KMS-11 (cell line): ENCODE measurements around the gene RBM44.

Experiments
- H2AFZ ChIP-seq: fragments of 200-600 bp; sonication (generic); 2 replicates; pipeline ENCODE4 v1.6.1; 2016; ENCODE audit warnings: antibody characterized with exemption, mixed run types, low read depth
- H3K27ac ChIP-seq: fragments of 200-600 bp; sonication (generic); 2 replicates; pipeline ENCODE4 v1.6.1; 2016; ENCODE audit warnings: mild to moderate bottlenecking, mixed run types
- H3K27me3 ChIP-seq: fragments of 200-600 bp; sonication (generic); 2 replicates; pipeline ENCODE4 v1.6.1; 2017; ENCODE audit warnings: mild to moderate bottlenecking, low read depth, mixed run types, moderate library complexity; ENCODE audit not compliant: insufficient read depth
- H3K36me3 ChIP-seq: fragments of 200-600 bp; sonication (generic); 2 replicates; pipeline ENCODE4 v1.6.1; 2017; ENCODE audit warnings: mild to moderate bottlenecking, mixed run types; ENCODE audit not compliant: insufficient read depth
- H3K4me1 ChIP-seq: fragments of 200-600 bp; sonication (generic); 2 replicates; pipeline ENCODE4 v1.6.1; 2016; ENCODE audit warnings: mild to moderate bottlenecking, low read depth, mixed run types; ENCODE audit not compliant: poor library complexity, severe bottlenecking
- H3K4me2 ChIP-seq: fragments of 200-600 bp; sonication (generic); 2 replicates; pipeline ENCODE4 v1.7.0; 2016; ENCODE audit warnings: mild to moderate bottlenecking, mixed run types
- H3K4me3 ChIP-seq: fragments of 200-600 bp; sonication (generic); IDR thresholded peaks from 2 replicates; pipeline ENCODE4 v1.6.1; 2017; ENCODE audit warnings: low read depth, low read length, mixed read lengths; ENCODE audit not compliant: insufficient read depth
- H3K79me2 ChIP-seq: fragments of 200-600 bp; sonication (generic); 2 replicates; pipeline ENCODE4 v1.6.1; 2016; ENCODE audit warnings: low read depth, mixed run types; ENCODE audit not compliant: insufficient read depth
- H3K9ac ChIP-seq: fragments of 200-600 bp; sonication (generic); 2 replicates; pipeline ENCODE4 v1.6.1; 2016; ENCODE audit warnings: mild to moderate bottlenecking, mixed run types
- H4K20me1 ChIP-seq: fragments of 200-600 bp; sonication (generic); 2 replicates; pipeline ENCODE4 v1.6.1; 2016; ENCODE audit warnings: mild to moderate bottlenecking, mixed run types; ENCODE audit not compliant: insufficient read depth
- CTCF ChIP-seq: fragments of 200-600 bp; sonication (generic); conservative IDR thresholded peaks from 2 replicates; pipeline ENCODE4 v1.6.1; 2017; ENCODE audit warnings: low read depth, mild to moderate bottlenecking, antibody characterized with exemption, low read length, moderate library complexity, mixed read lengths

Gene RBM44

GRCh38 chr2:237818066-237818473 is 19.5 kb downstream of the RBM44 start:
- Histone ChIP-seq H3K27me3 (no peaks in the 10 kb centered on the region), H4K20me1 (no peaks in the 10 kb centered on the region), H3K4me3 (no peak overlapping the region), H3K4me1 (no peaks in the 10 kb centered on the region), H3K4me2 (no peak overlapping the region), H3K27ac (no peak overlapping the region), H3K9ac (no peak overlapping the region), H3K79me2 (no peaks in the 10 kb centered on the region), H2AFZ (no peak overlapping the region), H3K36me3 (no peaks in the 10 kb centered on the region)
- TF ChIP-seq CTCF = no peak

- Histone ChIP-seq H3K79me2 (no peaks in the 10 kb centered on the region), H3K4me1 (no peaks in the 10 kb centered on the region), H2AFZ (no peak overlapping the region), H3K4me2 (no peak overlapping the region), H3K27ac (no peak overlapping the region), H4K20me1 (no peaks in the 10 kb centered on the region), H3K4me3 (no peak overlapping the region), H3K27me3 (no peaks in the 10 kb centered on the region), H3K36me3 (no peaks in the 10 kb centered on the region), H3K9ac (no peak overlapping the region)
- no peak for TF ChIP-seq CTCF
Observed at GRCh38 chr2:237819231-237819630, 20.7 kb downstream of the RBM44 start.

- Histone ChIP-seq H3K27me3 (no peaks in the 10 kb centered on the region), H3K9ac (no peak overlapping the region), H3K4me1 (no peaks in the 10 kb centered on the region), H2AFZ (no peak overlapping the region), H3K4me2 (no peak overlapping the region), H3K79me2 (no peaks in the 10 kb centered on the region), H3K27ac (no peak overlapping the region), H4K20me1 (no peaks in the 10 kb centered on the region), H3K36me3 (no peaks in the 10 kb centered on the region), H3K4me3 (no peak overlapping the region)
- no peak for TF ChIP-seq CTCF
Observed at GRCh38 chr2:237820421-237820820, 21.8 kb downstream of the RBM44 start.

GRCh38 chr2:237823544-237823943 is 25.0 kb downstream of the RBM44 start:
- Histone ChIP-seq H2AFZ (no peak overlapping the region), H3K4me2 (no peak overlapping the region), H3K4me1 (no peaks in the 10 kb centered on the region), H3K36me3 (no peaks in the 10 kb centered on the region), H3K79me2 (no peaks in the 10 kb centered on the region), H4K20me1 (no peaks in the 10 kb centered on the region), H3K27me3 (no peaks in the 10 kb centered on the region), H3K27ac (no peak overlapping the region), H3K9ac (no peak overlapping the region), H3K4me3 (no peak overlapping the region)
- no peak for TF ChIP-seq CTCF

- no peak for TF ChIP-seq CTCF
- no peak overlapping the region for H3K9ac ChIP-seq
- no peaks in the 10 kb centered on the region for H4K20me1 ChIP-seq
- no peaks in the 10 kb centered on the region for H3K36me3 ChIP-seq
- H3K4me1 ChIP-seq = no peaks in the 10 kb centered on the region
- no peak overlapping the region for H3K27ac ChIP-seq
- no peak overlapping the region for H3K4me3 ChIP-seq
- no peak overlapping the region for H3K4me2 ChIP-seq
- no peaks in the 10 kb centered on the region for H3K27me3 ChIP-seq
- H3K79me2 ChIP-seq = no peaks in the 10 kb centered on the region
- no peak overlapping the region for H2AFZ ChIP-seq
Observed at GRCh38 chr2:237824085-237824484, 25.5 kb downstream of the RBM44 start.
